Measurements from ENCODE around the gene C1QTNF12. TPM values are rescaled to one million over a fixed set of nuclear protein-coding genes. Genes with fewer than 3 reads are reported as not detected.

The C1QTNF12 gene
- total and polyA plus RNA-seq, 2 of the 8 experiments (the other 6 are each of a cell fraction or from before 2014, with no cell fraction given) = 2.1 to 3.7 TPM

- peak overlapping the region; percentile 90 for H3K4ac ChIP-seq (replicated peaks; ENCODE audit: insufficient read length, low read depth, low read length)
- no peak overlapping the region for H2BK20ac ChIP-seq (ENCODE audit: low read length)
- no peak overlapping the region for H2BK120ac ChIP-seq (replicated peaks; ENCODE audit: low read depth, low read length)
- H3K27me3 ChIP-seq (replicated peaks in 1 of 4; ENCODE audit: control insufficient read depth in 3 of 4, extremely low read depth in 1 of 4, insufficient read depth in 3 of 4, low read length in 3 of 4) = no peaks in the 10 kb centered on the region
- CTCF ChIA-PET (ENCODE audit: partially characterized antibody) = interaction anchor here (0.7 to 1.5 kb wide), 4 partner anchors 11 to 287 kb away, joined by 3 read pairs; no protein-coding TSS in a partner anchor
- H4K91ac ChIP-seq (replicated peaks; ENCODE audit: insufficient read length, low read length) = no peak overlapping the region
- peaks cover 11% of the 10 kb centered on the region for H3K79me1 ChIP-seq (ENCODE audit: low read depth, low read length)
- no peaks in the 10 kb centered on the region for H3K9me3 ChIP-seq (ENCODE audit: insufficient read depth in 2 of 2, low read depth in 1 of 2, low read length in 1 of 2)
- peaks cover 0 to 14% (median 8%) of the 10 kb centered on the region in 4 experiments; a peak in 6 of 7 replicates for H3K4me1 ChIP-seq (replicated peaks in 1 of 4; ENCODE audit: control insufficient read depth in 3 of 4, insufficient read depth in 4 of 4, low read length in 3 of 4)
- no peak overlapping the region; the same call in 1 of the 2 replicates for H2BK15ac ChIP-seq (ENCODE audit: low read length)
- no peak overlapping the region for H4K8ac ChIP-seq (ENCODE audit: extremely low read depth, insufficient read depth, low read length)
- H2AK5ac ChIP-seq (ENCODE audit: low read depth, low read length) = 0 out of 2 replicates have a peak overlapping the region, but pooled peaks have one; percentile 1
- whole genome bisulfite sequencing, 2 experiments (ENCODE audit: extremely low coverage in 1 of 2, insufficient coverage in 1 of 2, insufficient read length in 1 of 2, insufficient replicate concordance in 2 of 2, low coverage in 1 of 2, low lambda C conversion rate in 2 of 2, missing lambda C conversion rate in 1 of 2) = 94% methylated on average over 22 of the region's 22 CpGs; no CpG with 5 or more reads in 1 of the 2 experiments
- no peak overlapping the region for H4K5ac ChIP-seq (ENCODE audit: insufficient read length, low read depth, low read length)
- H3K23ac ChIP-seq (ENCODE audit: insufficient read length) = no peak overlapping the region
- peak overlapping the region; percentile 90; the same call in 1 of the 2 replicates for H2BK5ac ChIP-seq (ENCODE audit: low read depth, low read length)
- H3K27ac ChIP-seq (ENCODE audit: low read depth, low read length) = no peak overlapping the region
- H3K14ac ChIP-seq (ENCODE audit: insufficient read length) = no peak overlapping the region
- H2BK12ac ChIP-seq (ENCODE audit: low read depth, low read length) = peak overlapping the region; percentile 95; the same call in 1 of the 2 replicates
- H3K36me3 ChIP-seq (ENCODE audit: control insufficient read depth in 2 of 4, insufficient read depth in 4 of 4, low read length in 3 of 4) = peaks cover 10 to 38% (median 28%) of the 10 kb centered on the region in 4 experiments
- H3K4me3 ChIP-seq (ENCODE audit: extremely low read depth in 1 of 4, insufficient read depth in 2 of 4, low read depth in 3 of 4, low read length in 4 of 4) = no peak overlapping the region
- peaks cover 13 to 33% of the 10 kb centered on the region in 2 experiments for H4K20me1 ChIP-seq (replicated peaks in 1 of 2; ENCODE audit: control insufficient read depth in 1 of 2, insufficient read depth in 2 of 2, low read length in 2 of 2)
- H2AFZ ChIP-seq (ENCODE audit: low read length) = no peak overlapping the region
- H3K4me2 ChIP-seq (ENCODE audit: insufficient read depth in 1 of 2, low read depth in 2 of 2, low read length in 2 of 2) = no peak overlapping the region
- no peak for DNase-seq (ENCODE audit: low read depth in 1 of 2, low spot score in 2 of 2)
- peaks cover 0 to 8% of the 10 kb centered on the region in 2 experiments; a peak in 2 of 4 replicates for H3K79me2 ChIP-seq (ENCODE audit: control insufficient read depth in 1 of 2, insufficient read depth in 2 of 2, low read length in 2 of 2)
- FAIRE-seq = no peak
- H3K9ac ChIP-seq (replicated peaks in 1 of 4; ENCODE audit: extremely low read depth in 1 of 4, low read depth in 3 of 4, low read length in 3 of 4) = no peak overlapping the region
- TF ChIP-seq POLR2AphosphoS5 (IDR thresholded peaks at IDR 0.05; ENCODE audit: low read depth, low read length) (0 out of 2 replicates have a peak, but pooled peaks have one; percentile 50), CBX5 (IDR thresholded peaks at IDR 0.05; ENCODE audit: low read depth, low read length) (no peak)
- H3K18ac ChIP-seq (ENCODE audit: extremely low read depth, low read length) = no peak overlapping the region
- no peak overlapping the region for H3K56ac ChIP-seq (replicated peaks; ENCODE audit: insufficient read length, low read depth, low read length)
- no peaks in the 10 kb centered on the region for H3K23me2 ChIP-seq (ENCODE audit: low read depth, low read length)
- POLR2A ChIA-PET (ENCODE audit: partially characterized antibody) = interaction anchor here (1.0 to 1.3 kb wide), 3 partner anchors 9 to 46 kb away, joined by 3 read pairs; no protein-coding TSS in a partner anchor
These were observed 12.6 kb upstream of the C1QTNF12 start for GRCh38 chr1:1259119-1259488.
